H9 (cell line): ENCODE results near the gene AHNAK2. TPM values are rescaled to one million over a fixed set of nuclear protein-coding genes. Genes with fewer than 3 reads are reported as not detected.

Experiments
- DNase-seq: peaks from one replicate; pipeline ENCODE4 v3.0.0-alpha.2; 2017
- H2AFZ ChIP-seq: one replicate; pipeline ENCODE4 v1.6.1; 2013; ENCODE audit warnings: mild to moderate bottlenecking, low read length, control low read depth, moderate library complexity
- H2AK5ac ChIP-seq: 2 replicates; pipeline ENCODE4 v1.6.1; 2013; ENCODE audit warnings: low read length, control low read depth, mixed read lengths; ENCODE audit not compliant: insufficient read length
- H2BK120ac ChIP-seq: one replicate; pipeline ENCODE4 v1.6.1; 2013; ENCODE audit warnings: low read depth, mild to moderate bottlenecking, low read length, control low read depth, inconsistent platforms; ENCODE audit not compliant: poor library complexity, severe bottlenecking
- H2BK12ac ChIP-seq: 2 replicates; pipeline ENCODE4 v1.6.1; 2013; ENCODE audit warnings: low read length, control low read depth, mixed read lengths, low read depth; ENCODE audit not compliant: insufficient read length
- H2BK15ac ChIP-seq: 2 replicates; pipeline ENCODE4 v1.6.1; 2013; ENCODE audit warnings: low read depth, low read length, control low read depth
- H2BK20ac ChIP-seq: one replicate; pipeline ENCODE4 v1.6.1; 2013; ENCODE audit warnings: low read depth, mild to moderate bottlenecking, low read length, control low read depth, inconsistent platforms; ENCODE audit not compliant: poor library complexity, severe bottlenecking
- H2BK5ac ChIP-seq: 2 replicates; pipeline ENCODE4 v1.6.1; 2013; ENCODE audit warnings: low read length, control low read depth, mixed read lengths; ENCODE audit not compliant: insufficient read length
- H3K14ac ChIP-seq: 2 replicates; pipeline ENCODE4 v1.6.1; 2013; ENCODE audit warnings: low read length, control low read depth; ENCODE audit not compliant: insufficient read depth
- H3K18ac ChIP-seq: 2 replicates; pipeline ENCODE4 v1.6.1; 2013; ENCODE audit warnings: low read depth, mild to moderate bottlenecking, mixed read lengths, low read length, control low read depth; ENCODE audit not compliant: insufficient read length
- H3K23ac ChIP-seq: 2 replicates; pipeline ENCODE4 v1.6.1; 2013; ENCODE audit warnings: low read length, control low read depth, mixed read lengths, low read depth; ENCODE audit not compliant: insufficient read length
- H3K23me2 ChIP-seq: 2 replicates; pipeline ENCODE4 v1.6.1; 2013; ENCODE audit warnings: low read depth, mild to moderate bottlenecking, mixed read lengths, low read length, control low read depth; ENCODE audit not compliant: insufficient read length, poor library complexity, severe bottlenecking
- H3K27ac ChIP-seq: 2 replicates; pipeline ENCODE4 v1.5.1; 2013; ENCODE audit warnings: low read length, control low read depth, mixed read lengths, low read depth; ENCODE audit not compliant: insufficient read length
- H3K27me3 ChIP-seq: 2 replicates; pipeline ENCODE4 v1.6.1; 2013; ENCODE audit warnings: low read length, control low read depth, inconsistent platforms; ENCODE audit not compliant: insufficient read depth
- H3K4ac ChIP-seq: 2 replicates; pipeline ENCODE4 v1.6.1; 2013; ENCODE audit warnings: low read depth, mild to moderate bottlenecking, control low read depth, inconsistent platforms, low read length, moderate library complexity
- H3K4me1 ChIP-seq: 2 replicates; pipeline ENCODE4 v1.6.1; 2013; ENCODE audit warnings: low read length, control low read depth, inconsistent platforms; ENCODE audit not compliant: insufficient read depth
- H3K4me2 ChIP-seq: 2 replicates; pipeline ENCODE4 v1.6.1; 2013; ENCODE audit warnings: low read length, control low read depth, mixed read lengths; ENCODE audit not compliant: insufficient read length, insufficient read depth
- H3K56ac ChIP-seq: 2 replicates; pipeline ENCODE4 v1.6.1; 2013; ENCODE audit warnings: low read depth, mild to moderate bottlenecking, mixed read lengths, low read length, control low read depth; ENCODE audit not compliant: insufficient read length
- H3K79me1 ChIP-seq: 2 replicates; pipeline ENCODE4 v1.6.1; 2013; ENCODE audit warnings: low read depth, mild to moderate bottlenecking, moderate library complexity, low read length, control low read depth, inconsistent platforms; ENCODE audit not compliant: insufficient read depth, poor library complexity, severe bottlenecking
- H3K79me2 ChIP-seq: 2 replicates; pipeline ENCODE4 v1.6.1; 2013; ENCODE audit warnings: low read length, control low read depth, inconsistent platforms; ENCODE audit not compliant: insufficient read depth
- H3K9ac ChIP-seq: 2 replicates; pipeline ENCODE4 v1.6.1; 2013; ENCODE audit warnings: low read length, control low read depth, mixed read lengths; ENCODE audit not compliant: insufficient read length; ENCODE audit errors: extremely low read depth
- H3K9me3 ChIP-seq: one replicate; pipeline ENCODE4 v1.6.1; 2013; ENCODE audit warnings: low read depth, low read length, inconsistent platforms; ENCODE audit not compliant: control insufficient read depth
- H3T11ph ChIP-seq: one replicate; pipeline ENCODE4 v1.6.1; 2013; ENCODE audit warnings: mild to moderate bottlenecking, low read length, control low read depth, inconsistent platforms
- H4K20me1 ChIP-seq: one replicate; pipeline ENCODE4 v1.6.1; 2013; ENCODE audit not compliant: control insufficient read depth, insufficient read length, insufficient read depth
- H4K5ac ChIP-seq: 2 replicates; pipeline ENCODE4 v1.6.1; 2013; ENCODE audit warnings: low read depth, mild to moderate bottlenecking, mixed read lengths, low read length, control low read depth; ENCODE audit not compliant: insufficient read length
- H4K8ac ChIP-seq: replicated peaks from 2 replicates; pipeline ENCODE4 v1.6.1; 2013; ENCODE audit warnings: low read length, control low read depth, mixed read lengths, low read depth; ENCODE audit not compliant: insufficient read length
- H4K91ac ChIP-seq: 2 replicates; pipeline ENCODE4 v1.6.1; 2013; ENCODE audit warnings: low read depth, mild to moderate bottlenecking, moderate library complexity, mixed read lengths, low read length, control low read depth; ENCODE audit not compliant: insufficient read length
- H3K27ac Mint-ChIP-seq, 3 experiments: 2 replicates in 2 of 3; 3 replicates in 1 of 3; pipeline ENCODE4 v1.8.0; 2020 to 2021; ENCODE audit warnings: mixed read lengths in 3 of 3, mild to moderate bottlenecking in 1 of 3, moderate library complexity in 1 of 3
- H3K27me3 Mint-ChIP-seq: 2 replicates; pipeline ENCODE4 v1.8.0; 2021; ENCODE audit warnings: low read depth, mild to moderate bottlenecking, moderate library complexity, mixed read lengths
- H3K36me3 Mint-ChIP-seq, 3 experiments: 2 replicates in 2 of 3; 3 replicates in 1 of 3; pipeline ENCODE4 v1.8.0; 2020 to 2021; ENCODE audit warnings: low read depth in 3 of 3, mixed read lengths in 3 of 3; ENCODE audit not compliant: insufficient read depth in 1 of 3
- H3K4me1 Mint-ChIP-seq, 2 experiments: 2 replicates each; pipeline ENCODE4 v1.8.0; 2020; ENCODE audit warnings: mixed read lengths in 2 of 2
- H3K4me3 Mint-ChIP-seq, 2 experiments: 2 replicates in 1 of 2; 3 replicates in 1 of 2; pipeline ENCODE4 v1.8.0; 2020 to 2021; ENCODE audit warnings: mild to moderate bottlenecking in 2 of 2, mixed read lengths in 2 of 2, moderate library complexity in 1 of 2
- H3K9me3 Mint-ChIP-seq, 2 experiments: 2 replicates in 1 of 2; 3 replicates in 1 of 2; pipeline ENCODE4 v1.8.0; 2020; ENCODE audit warnings: mild to moderate bottlenecking in 2 of 2, mixed read lengths in 2 of 2, moderate library complexity in 1 of 2
- CTCF ChIP-seq: fragments of 200-600 bp; sonication (generic); conservative IDR thresholded peaks from 3 replicates; pipeline ENCODE4 v1.8.0; 2021; ENCODE audit warnings: antibody characterized with exemption, mild to moderate bottlenecking
- WGBS: extraction: QIAGEN DNeasy Blood & Tissue Kit; methylation state at CpG from one replicate; pipeline ENCODE4 v1.1.7; 2013; ENCODE audit warnings: missing lambda C conversion rate, low lambda C conversion rate, mixed read lengths; ENCODE audit not compliant: insufficient read length; ENCODE audit errors: extremely low coverage; 5-methylcytosine and 5-hydroxymethylcytosine counted together
- total RNA-seq: library from RNA; stranded (reverse); gene quantifications from 2 replicates; pipeline ENCODE4 v1.2.1, GENCODE V29; 2021

AHNAK2 gene
- total RNA-seq, 1 experiment from 2014 or later = 2.8 TPM

- no peak overlapping the region for H2AFZ ChIP-seq
- H2BK120ac ChIP-seq = no peak overlapping the region
- no peak overlapping the region for H3K9ac ChIP-seq
- H4K5ac ChIP-seq = no peak overlapping the region
- H3K27me3 ChIP-seq = peaks cover 1% of the 10 kb centered on the region; the same call in 1 of the 2 replicates
- no peaks in the 10 kb centered on the region for H4K20me1 ChIP-seq
- no peaks in the 10 kb centered on the region for H3K79me1 ChIP-seq
- H2BK5ac ChIP-seq = no peak overlapping the region
- H3K4me1 ChIP-seq = no peaks in the 10 kb centered on the region
- no peak overlapping the region for H3K4me3 Mint-ChIP-seq
- no peak overlapping the region for H4K91ac ChIP-seq
- peaks cover 0 to 6% of the 10 kb centered on the region in 2 experiments; a peak in 2 of 5 replicates for H3K9me3 Mint-ChIP-seq
- no peaks in the 10 kb centered on the region for H3K4me1 Mint-ChIP-seq
- no peak overlapping the region for H2AK5ac ChIP-seq
- DNase-seq = no peak
- H3K4ac ChIP-seq = no peak overlapping the region
- no peak overlapping the region for H4K8ac ChIP-seq
- H3K18ac ChIP-seq = no peak overlapping the region
- H3K27ac Mint-ChIP-seq = no peak overlapping the region
- no peak overlapping the region for H2BK12ac ChIP-seq
- H2BK15ac ChIP-seq = no peak overlapping the region
- no peak overlapping the region for H2BK20ac ChIP-seq
- H3K36me3 Mint-ChIP-seq = no peaks in the 10 kb centered on the region
- WGBS = no CpG with 5 or more reads among the region's 11 CpGs
- no peaks in the 10 kb centered on the region for H3K79me2 ChIP-seq
- TF ChIP-seq CTCF = no peak
- H3K27ac ChIP-seq = no peak overlapping the region
- no peak overlapping the region for H3K56ac ChIP-seq
- peaks cover 64% of the 10 kb centered on the region for H3K27me3 Mint-ChIP-seq
- no peaks in the 10 kb centered on the region for H3K23me2 ChIP-seq
- no peak overlapping the region; the same call in 1 of the 2 replicates for H3K14ac ChIP-seq
- H3K9me3 ChIP-seq = no peaks in the 10 kb centered on the region
- no peak overlapping the region for H3T11ph ChIP-seq
- no peak overlapping the region for H3K23ac ChIP-seq
- no peak overlapping the region for H3K4me2 ChIP-seq
Observed at GRCh38 chr14:104939666-104940410, 38.3 kb downstream of the AHNAK2 start.
